OCI-LY7 (cell line): ENCODE results near the gene PSKH1.

ENCODE experiments used
- CTCF ChIP-seq: fragments of 200-600 bp; sonication (generic); conservative IDR thresholded peaks from 2 replicates; pipeline ENCODE4 v1.5.1; 2014; ENCODE audit warnings: mild to moderate bottlenecking, antibody characterized with exemption, low read length, moderate library complexity, mixed read lengths
- EZH2phosphoT487 ChIP-seq: fragments of 200-600 bp; sonication (generic); IDR thresholded peaks from 2 replicates; pipeline ENCODE4 v1.6.1; 2018; ENCODE audit warnings: low read depth, borderline replicate concordance, mild to moderate bottlenecking, mixed run types, antibody characterized with exemption, low read length, moderate library complexity, mixed read lengths

- TF ChIP-seq CTCF (no peak), EZH2phosphoT487 (no peak)
Measured at GRCh38 chr16:67950335-67950843, 57.3 kb downstream of the PSKH1 start.
